ACHN (cell line): ENCODE measurements around the gene HEATR5A.
A peak's percentile ranks its signal among the peaks of the same experiment; 100 is the strongest.
"Not testable (repeated sequence)": the region's sequence is repeated elsewhere in the genome, so short reads cannot be mapped to it uniquely, and the experiment has no call there.

Experiments
- DNase-seq: peaks from one replicate; pipeline ENCODE4 v3.0.0-alpha.2; 2015
- in situ Hi-C: cut with HindIII; loops from 2 replicates; pipeline ENCODE4 v1.10.0; 2017; ENCODE audit warnings: low sequenced_read_pairs, low pct_ligation_motif_present, low pct_unique_long_range_greater_than_20kb

Gene HEATR5A

DNA sequence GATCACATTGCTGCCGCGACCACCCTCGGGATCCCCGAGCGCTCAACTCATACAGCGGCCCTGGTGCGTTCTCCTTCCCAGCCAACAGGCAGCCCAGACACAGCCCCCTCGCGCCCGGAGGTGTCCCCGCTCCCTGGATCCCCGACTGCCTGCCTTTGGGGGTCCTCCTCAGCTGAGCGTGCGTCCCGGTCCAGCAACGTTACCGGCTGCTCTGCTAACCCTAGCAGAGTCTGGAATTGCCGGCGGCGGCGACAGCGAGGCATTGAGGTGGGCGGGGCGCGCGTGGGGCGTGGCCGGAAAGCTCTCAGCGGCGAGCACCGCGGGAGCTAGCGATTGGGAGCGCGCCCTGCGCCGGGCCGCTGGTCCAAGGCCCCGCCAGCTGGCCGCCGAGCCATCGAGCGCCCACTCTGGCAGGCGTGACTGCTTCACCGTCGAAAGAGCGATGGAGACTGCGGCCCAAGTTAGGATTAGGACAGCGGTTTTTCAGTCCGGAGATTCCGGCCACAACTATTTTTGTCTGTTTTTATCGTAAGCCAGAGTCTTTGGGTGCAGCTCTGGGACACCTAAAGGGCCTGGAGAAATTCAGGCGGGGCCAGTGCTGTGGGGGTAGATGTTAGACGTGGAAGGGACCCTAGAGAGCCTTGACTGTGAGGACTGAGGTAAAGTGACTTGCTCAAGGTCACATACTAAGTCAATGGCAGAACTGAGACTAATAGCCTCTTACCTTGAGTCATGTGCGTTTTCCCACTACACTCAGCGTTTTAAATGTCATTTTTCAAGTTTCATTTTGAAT, at the start of gene HEATR5A:
TSS of gene HEATR5A (minus strand) at position 232 of the 793 bp plus-strand sequence. CDS start 17,575 bp downstream, outside the sequence.
- in situ Hi-C loops, result no loop called here
- DNase-seq, result peak; percentile 91

DNA sequence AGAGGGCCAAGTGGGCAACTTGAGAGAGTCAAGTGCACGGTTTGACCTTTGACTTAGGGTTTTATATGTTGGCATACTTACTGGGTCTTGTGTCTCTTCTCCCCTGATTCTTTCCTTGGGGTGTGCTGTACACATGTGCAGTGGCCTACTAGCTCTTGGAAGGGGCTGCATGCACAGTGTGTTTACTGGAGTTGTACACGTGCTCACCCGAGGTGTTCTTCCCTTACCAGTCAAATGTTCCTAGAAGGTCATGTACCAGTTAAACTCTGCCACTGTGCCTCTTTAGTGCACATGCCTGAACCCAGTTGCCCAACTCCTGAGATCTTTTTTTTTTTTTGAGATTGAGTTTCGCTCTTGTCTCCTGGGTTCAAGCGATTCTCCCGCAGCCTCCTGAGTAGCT, 46.2 kb upstream of the HEATR5A start:
- DNase-seq, result no peak
- in situ Hi-C loops, result no loop called here

DNA sequence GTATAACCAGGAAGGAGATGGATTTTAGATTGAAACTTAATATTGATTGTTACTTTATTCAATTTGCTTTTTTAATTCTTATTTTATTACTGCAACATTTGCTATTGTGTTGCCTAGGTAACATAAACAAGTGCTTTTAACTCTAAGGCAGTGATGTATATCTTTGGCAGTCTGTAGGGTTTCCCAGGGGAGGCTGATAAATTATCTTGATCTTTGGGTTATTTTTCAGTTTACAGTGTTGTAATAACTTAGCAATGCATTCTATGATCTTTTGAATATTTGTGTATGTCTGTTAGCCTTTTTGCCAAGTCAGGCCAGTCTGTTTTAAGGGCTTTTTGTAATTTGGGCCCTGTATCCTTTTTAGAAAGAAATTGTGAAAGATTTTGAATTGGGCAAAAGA, 44.8 kb upstream of the HEATR5A start:
- in situ Hi-C loops, result no loop called here
- DNase-seq, result no peak

DNA sequence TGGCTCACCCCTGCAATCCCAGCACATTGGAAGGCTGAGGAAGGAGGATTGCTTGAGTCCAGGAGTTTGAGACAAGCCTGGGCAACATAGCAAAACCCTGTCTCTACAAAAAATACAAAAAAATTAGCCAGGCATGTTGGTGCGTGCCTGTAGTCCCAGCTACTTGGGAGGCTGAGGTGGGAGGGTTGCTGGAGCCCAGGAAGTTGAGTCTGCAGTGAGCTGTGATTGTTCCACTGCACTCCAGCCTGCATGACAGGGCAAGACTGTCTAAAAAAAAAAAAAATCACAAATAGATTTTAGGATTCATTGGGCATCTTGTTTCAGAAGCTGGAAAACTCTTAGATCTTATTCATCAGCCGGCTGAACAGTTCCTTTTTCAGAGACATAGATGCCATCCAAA, 42.1 kb upstream of the HEATR5A start:
- in situ Hi-C loops, DNase-seq: not testable (repeated sequence)

DNA sequence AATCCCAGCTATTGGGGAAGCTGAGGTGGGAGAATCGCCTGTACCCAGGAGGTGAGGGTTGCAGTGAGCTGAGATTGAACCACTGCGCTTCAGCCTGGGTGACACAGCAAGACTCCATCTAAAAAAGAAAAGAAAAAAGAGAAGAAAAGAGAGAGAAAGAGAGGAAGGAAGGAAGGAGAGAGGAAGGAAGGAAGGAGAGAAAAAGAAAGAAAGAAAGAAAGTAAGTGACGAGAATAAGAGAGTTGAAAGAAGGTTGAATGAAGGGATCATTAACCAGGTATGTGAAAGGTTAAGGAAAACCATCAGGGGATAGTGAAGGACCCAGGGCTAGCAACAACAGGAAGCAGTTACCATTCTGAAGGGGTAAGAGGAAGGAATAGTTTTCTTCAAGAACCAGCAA, 41.2 kb upstream of the HEATR5A start:
- in situ Hi-C loops, result no loop called here
- DNase-seq, result no peak

DNA sequence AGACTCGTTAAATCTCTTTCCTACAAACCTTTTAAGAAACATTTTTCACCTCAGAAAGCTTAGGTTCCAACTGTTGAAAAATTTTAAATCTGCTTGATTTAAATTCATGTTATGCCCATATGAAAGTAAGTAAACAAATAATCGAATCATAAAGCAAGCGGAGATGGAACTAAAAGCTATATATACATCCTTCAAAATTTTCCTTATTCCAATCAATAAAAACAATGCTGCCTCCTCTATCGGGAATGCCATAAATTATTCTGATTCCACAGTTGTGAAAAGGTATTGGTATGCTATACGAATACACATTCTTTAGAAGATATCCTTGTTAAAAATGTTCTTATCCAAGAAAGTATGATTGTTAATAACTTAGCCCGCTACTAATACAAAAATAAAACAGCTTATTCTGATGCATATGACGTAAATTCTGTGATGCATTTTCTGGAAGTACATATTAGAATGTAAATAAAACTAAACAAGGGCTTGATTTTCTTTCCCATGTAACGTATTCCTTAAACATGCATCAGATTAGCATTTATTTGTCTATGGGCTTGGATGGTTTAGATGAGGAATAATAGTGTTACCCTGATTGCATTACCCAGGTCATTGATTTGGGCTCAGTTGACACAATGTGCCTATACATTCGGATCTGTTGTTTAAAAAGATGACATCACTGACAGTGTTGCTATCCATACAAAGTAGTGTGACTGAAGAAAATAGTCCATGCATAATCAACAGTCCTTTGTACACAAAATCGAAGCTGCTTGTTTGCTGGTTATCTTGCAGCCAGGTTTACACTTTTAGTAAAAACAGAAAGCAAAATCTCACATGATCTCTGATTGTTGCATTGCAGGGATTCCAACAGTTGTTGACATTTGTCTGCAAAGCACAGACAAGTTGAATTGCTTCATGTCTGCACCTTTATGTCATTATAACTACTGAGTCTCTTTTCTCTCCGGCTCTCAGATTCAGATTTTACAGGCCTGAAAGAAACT, 37.6 kb upstream of the HEATR5A start:
- DNase-seq, result no peak
- in situ Hi-C loops, result no loop called here

DNA sequence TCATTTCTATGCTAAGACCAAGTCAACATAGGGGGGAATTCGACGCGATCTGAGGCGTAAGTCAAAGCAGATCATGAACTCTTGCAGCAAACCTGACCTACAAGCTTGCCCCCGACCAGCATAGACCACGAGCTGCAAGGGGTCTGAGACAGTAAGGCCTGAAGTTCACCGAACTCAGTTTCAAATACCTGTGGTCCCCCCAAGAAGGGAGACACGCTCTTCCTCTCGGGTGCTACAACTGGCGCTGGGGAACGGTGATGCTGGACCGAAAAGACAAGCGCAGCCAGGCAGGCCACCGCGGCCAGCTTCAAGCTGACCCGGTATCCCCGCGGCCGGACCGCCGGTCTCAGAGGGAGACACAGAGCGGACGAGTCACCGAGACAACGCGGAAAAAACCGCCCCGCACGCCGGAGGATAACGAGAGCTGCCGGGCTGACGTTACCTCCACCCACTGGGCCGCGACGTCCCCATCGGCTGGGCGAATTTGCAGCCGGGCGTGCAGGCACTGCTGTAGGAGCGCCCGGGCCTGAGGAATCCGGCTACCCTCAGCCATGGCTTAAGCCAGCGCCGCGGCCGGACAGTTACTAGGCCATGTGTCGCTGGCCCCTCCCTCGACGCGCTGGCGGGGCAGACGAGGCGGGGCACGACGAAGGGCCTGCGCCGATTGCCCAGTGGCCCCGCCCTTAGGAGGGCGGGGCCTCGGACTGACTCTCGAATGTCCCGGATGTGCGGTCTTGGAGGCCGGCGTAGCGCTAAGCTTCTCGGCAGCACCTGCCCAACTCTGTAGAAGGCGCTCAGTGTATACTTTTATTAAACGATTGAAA, 36.7 kb upstream of the HEATR5A start, which contains the start of gene DTD2:
TSS of gene DTD2 (minus strand) at position 666 of the 824 bp plus-strand sequence. CDS start at position 553, 113 bp downstream.
- in situ Hi-C loops, result no loop called here
- peak; percentile 94 for DNase-seq

DNA sequence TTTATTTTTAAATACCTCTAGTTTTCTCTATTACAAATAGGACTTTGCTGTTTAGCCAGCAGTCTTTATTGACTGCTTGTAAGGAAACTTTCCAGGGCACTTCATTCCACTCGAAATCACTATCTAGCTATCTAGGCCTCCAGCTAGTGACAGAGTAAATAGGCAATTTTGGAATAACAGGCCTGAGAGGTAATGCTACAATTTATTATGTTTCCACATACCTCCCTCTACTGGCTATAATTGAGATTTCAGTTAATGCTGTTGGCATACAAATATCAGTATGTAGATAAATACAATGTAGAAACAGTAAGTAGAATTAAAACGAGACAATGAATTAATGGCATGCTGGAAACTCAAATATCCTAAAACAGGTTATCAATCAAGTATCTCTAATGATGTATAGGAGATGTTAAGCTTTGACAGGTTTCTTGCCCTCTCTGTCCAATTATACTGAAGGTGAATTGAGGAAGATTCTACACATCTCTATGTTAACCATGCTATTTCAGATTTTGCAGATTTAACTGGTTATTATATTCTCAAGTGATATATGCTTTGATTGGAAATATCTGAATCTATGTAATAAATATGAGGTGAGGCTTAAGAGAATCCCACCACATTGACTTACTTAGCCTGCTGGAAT, 29.7 kb upstream of the HEATR5A start:
- DNase-seq, result peak; percentile 35
- in situ Hi-C loops, result no loop called here

DNA sequence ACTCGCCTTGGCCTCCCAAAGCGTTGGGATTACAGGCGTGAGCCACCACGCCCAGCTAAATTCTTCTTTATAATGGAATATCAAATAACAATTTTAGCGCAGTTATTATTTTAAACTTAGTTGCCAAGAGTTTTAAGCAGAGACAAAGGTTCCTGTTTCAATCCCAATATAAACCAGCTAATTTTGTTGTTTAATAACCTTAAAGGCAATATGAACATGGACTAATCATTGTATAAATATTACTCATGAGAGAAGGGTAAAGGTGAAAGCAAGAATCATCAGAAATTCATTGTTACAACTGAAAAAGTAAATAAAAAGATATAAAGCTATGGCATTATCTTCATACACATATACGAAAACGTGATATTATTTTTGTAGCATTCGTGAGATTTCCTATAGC, 28.8 kb upstream of the HEATR5A start:
- in situ Hi-C loops, result no loop called here
- no peak for DNase-seq

DNA sequence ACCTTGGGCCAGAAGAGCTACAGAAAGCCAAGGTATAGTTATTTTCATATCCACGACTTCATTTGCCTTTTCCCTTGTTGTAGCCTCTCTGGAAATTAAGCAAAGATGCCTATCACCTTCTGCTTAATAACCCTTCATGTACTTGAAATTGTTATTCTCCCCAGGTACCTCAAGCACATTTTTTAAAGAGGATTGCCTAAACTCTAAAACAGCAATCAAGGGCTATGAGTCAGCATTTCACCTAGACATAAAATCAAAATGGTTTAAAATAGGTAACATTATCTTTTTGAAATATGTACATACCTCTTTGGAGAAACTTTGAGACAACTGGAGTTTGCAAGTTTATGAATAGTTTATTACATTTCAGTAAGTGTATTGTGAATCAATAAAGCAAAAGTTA, 25.4 kb upstream of the HEATR5A start:
- in situ Hi-C loops, result no loop called here
- no peak for DNase-seq

DNA sequence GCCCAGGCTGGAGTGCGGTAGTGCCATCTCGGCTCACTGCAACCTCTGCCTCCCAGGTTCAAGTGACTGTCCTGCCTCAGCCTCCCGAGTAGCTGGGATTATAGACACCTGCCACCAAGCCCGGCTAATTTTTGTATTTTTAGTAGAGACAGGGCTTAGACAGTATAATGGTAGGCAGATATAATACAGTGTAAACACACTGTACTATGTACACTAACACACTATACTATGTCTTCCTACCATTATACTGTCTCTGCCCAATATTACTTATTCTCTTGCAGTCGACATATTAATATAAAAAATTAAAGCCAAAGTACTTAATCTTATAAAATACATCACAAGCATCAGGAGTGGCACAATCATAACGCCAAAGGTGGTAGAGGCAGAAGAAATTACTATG, 21.9 kb upstream of the HEATR5A start:
- no peak for DNase-seq
- in situ Hi-C loops, result no loop called here

DNA sequence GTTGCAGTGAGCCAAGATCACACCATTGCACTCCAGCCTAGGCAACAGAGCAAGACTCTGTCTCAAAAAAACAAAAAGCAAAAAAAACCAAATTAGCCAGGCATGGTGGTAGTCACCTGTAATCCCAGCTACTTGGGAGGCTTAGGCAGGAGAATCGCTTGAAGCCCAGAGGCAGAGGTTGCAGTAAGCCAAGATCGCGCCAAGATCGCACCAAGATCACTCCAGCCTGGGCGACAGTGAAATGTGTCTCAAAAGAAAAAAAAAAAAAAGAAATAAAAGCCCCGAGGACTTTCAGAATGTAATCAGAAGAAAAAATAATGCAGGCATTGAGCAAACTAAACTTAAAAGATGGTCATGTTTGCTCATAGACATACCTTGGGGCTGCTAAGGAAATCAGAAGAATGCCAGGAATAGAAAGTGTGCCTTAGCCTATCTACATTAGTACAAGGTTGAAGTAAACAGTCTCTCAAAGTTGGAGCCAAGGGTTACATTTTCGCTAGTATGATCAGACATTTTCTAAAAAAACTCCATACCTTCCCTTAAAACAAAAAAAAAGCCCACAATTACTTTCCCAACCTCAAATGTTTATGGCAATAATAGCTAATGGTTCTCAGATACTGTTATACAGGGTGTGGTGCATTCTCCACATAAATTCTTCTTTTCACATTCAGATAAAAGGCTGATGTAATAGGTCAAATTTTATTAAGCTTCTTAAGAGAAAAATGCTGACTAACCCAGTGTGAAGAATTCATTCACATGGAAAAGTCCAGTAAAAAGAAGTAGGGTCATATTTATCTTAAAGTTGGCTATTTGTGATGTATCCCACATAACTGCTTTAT, 21.1 kb upstream of the HEATR5A start:
- no peak for DNase-seq
- in situ Hi-C loops, result no loop called here

DNA sequence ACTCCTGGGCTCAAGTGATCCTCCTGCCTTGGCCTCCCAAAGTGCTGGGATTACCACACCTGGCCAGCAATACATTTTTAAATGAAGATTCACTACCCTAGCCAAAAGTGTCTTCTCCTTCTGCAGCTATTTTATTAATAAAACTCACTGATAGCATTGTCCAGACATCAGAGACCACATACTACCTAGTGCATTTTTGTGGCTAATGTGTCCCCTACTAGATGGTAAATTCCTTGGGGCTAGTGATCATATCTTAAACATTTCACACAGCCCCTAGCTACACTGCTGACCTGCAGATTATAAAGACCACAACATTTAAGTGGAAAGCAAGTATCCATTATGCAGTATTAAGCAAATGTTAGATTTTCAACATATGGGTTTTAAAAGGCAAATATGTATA, 19.9 kb upstream of the HEATR5A start:
- no peak for DNase-seq
- in situ Hi-C loops, result no loop called here

DNA sequence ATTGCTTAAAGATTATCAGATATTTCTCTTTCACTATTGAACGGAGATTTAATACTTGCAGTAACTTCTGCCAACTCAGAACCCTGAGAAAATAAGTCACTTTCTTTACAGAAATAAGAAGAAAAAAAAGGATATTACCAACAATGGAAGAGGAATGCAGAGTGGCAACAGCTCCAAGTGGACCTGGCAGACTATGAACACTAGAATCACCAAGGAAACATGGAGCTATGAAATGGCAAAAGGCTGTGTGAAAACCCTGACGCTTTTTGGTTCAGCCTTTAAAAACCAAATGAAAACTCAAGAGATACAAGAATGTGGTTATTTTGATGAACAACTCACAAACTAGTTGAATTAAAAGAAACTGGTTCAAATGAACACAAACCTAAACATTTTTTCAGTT, 19.2 kb upstream of the HEATR5A start:
- no peak for DNase-seq
- in situ Hi-C loops, result no loop called here

DNA sequence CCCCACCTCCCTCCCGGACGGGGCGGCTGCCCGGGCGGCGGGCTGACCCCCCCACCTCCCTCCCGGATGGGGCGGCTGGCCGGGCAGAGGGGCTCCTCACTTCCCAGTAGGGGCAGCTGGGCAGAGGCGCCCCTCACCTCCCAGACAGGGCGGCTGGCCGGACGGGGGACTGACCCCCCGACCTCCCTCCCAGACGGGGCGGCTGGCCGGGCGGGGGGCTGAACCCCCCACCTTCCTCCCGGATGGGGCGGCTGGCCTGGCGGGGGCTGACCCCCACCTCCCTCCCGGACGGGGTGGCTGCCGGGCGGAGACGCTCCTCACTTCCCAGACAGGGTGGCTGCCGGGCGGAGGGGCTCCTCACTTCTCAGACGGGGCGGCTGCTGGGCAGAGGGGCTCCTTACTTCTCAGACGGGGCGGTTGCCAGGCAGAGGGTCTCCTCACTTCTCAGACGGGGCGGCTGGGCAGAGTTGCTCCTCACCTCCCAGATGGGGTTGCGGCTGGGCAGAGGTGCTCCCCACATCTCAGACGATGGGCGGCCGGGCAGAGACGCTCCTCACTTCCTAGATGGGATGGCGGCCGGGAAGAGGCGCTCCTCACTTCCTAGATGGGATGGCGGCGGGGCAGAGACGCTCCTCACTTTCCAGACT, 16.8 kb upstream of the HEATR5A start:
- DNase-seq, in situ Hi-C loops: not testable (repeated sequence)

DNA sequence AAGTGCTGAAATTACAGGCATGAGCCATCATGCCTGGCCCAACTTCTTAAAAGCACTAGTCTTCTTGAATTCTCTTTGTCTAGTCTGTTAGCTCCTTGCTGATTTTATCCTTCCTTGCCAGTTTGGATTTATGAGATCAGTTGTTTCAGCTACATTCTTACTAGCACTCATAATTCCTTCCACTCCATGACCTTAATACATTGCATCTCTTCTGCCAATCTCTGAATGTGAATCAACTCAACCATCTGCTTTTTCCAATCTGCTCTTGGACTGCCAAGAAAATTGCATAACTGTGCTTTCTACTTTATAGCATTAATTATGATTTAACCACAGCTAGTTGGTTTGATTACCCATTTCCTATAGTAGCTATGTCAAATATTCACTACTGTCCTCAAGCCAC, 14.9 kb upstream of the HEATR5A start:
- in situ Hi-C loops, result no loop called here
- no peak for DNase-seq
